HG02763 (cell line): ENCODE data around the gene BTF3.
"Not testable (repeated sequence)": the region's sequence is repeated elsewhere in the genome, so short reads cannot be mapped to it uniquely, and the experiment has no call there.

Source experiments
- ATAC-seq: cut with Tn5 transposase; IDR thresholded peaks from one replicate; pipeline ENCODE4 v1.9.1; 2021; ENCODE audit warnings: mild to moderate bottlenecking, moderate library complexity; ENCODE audit not compliant: unreplicated experiment

Gene BTF3

DNA sequence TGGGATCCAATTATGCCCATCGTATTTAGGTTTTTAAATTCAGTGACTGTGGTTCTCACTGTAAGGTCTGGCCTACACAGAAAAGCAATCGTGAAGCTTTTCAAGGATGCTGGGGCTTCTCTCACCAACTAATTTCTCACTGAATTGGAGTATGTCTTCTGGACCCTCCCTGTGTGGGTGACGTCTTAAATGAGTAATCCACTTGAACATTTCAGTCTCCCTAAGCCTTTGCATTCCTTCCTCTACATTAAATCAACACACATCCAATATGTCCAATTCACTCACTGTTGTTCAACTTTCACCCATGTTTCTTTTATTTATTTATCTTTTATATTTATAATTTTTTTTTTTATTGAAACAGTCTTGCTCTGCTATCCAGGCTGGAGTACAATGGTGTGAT is 12.5 kb upstream of the BTF3 start:
- ATAC-seq, result no peak

DNA sequence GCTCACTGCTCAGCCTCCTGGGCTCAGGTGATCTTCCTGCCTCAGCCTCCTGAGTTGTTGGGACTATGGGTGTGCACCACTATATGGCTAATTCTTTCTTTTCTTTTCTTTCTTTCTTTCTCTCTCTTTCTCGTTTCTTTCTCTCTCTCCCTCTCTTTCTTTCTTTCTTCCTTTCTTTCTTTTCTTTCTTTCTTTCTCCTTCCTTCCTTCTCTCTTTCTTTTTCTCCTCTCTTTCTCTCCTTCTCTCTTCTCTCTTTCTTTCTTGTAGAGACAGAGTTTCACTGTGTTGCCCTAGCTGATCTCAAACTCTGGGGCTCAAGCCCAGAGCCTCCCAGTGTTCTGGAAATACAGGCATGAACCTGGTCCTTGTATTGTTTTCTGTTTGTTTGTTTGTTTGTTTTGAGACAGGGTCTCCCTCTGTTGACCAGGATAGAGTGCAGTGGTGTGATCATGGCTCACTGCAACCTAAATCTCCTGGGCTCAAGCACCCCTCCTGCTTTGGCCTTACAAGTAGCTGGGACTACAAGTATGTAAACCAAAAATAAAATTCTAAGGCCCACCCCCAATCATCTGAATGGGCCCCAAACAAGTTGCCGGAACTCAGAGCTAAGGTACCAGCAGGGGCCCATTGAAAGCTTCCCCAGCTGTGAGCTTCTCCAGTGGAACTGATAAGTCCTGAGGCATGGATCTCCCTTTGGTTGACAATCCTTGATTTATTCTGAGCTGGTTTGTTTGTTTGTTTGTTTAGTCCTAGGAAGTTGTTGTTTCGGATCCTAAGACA is 11.9 kb upstream of the BTF3 start:
- no peak for ATAC-seq

DNA sequence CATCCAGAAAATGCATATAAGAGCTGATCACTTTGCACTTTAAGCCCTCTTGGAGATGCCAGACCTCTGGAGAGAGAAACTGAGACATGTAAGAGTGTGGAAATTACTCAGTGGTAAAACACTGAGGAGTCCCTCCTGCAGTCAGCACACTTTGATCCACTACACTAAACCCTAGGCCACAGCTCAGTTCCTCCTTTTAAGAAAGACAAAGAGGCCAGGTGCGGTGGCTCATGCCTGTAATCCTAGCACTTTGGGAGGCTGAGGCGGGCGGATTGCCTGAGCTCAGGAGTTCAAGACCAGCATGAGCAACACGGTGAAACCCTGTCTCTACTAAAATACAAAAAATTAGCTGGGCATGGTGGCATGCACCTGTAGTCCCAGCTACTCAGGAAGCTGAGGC is 11.0 kb upstream of the BTF3 start:
- not testable (repeated sequence) for ATAC-seq

DNA sequence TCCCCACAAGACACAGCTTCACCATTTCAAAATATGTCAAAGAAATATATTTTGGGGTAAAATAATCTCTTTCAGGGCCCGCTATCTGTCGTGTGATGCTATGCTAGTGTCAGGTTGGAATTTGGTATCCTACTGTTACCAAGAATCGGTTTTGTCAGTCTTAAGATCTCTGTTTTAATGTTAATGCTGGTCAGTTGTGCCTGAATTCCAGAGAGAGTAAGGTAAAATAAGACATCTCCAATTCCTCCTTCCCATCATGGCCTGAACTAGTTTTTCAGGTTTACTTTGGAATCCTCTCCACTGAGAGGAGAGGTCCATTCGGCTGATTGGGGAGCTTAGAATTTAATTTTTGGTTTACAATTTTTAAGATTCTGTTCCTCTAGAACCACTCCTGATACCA is 10.4 kb upstream of the BTF3 start:
- ATAC-seq, result no peak

- ATAC-seq, result no peak
Measured at GRCh38 chr5:73488806-73489205, 9.4 kb upstream of the BTF3 start.

GRCh38 chr5:73490088-73490487 is 8.2 kb upstream of the BTF3 start:
- ATAC-seq, result no peak

- no peak for ATAC-seq
Measured at GRCh38 chr5:73491155-73491554, 7.1 kb upstream of the BTF3 start.

- ATAC-seq, result no peak
Measured at GRCh38 chr5:73493421-73493820, 4.8 kb upstream of the BTF3 start.

DNA sequence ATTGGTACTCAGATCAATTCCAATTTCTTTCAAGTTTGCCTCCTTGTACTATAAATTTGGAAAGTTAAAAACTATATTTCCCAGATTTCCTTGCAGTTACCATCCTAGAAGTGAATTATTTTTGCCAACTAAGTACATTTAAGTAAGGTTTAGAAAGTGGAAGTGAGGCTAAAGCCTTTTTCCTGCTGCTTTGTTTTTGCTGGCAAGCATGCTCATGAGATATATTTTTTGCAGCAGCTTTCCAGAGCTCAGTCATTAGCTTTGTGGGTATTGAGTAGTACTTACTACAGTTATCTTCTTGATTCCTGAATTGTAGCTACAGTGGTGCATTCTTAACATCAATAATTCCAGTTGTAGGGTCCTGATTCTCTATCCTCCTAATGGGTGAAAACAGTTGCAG is 3.5 kb upstream of the BTF3 start:
- ATAC-seq, result no peak

DNA sequence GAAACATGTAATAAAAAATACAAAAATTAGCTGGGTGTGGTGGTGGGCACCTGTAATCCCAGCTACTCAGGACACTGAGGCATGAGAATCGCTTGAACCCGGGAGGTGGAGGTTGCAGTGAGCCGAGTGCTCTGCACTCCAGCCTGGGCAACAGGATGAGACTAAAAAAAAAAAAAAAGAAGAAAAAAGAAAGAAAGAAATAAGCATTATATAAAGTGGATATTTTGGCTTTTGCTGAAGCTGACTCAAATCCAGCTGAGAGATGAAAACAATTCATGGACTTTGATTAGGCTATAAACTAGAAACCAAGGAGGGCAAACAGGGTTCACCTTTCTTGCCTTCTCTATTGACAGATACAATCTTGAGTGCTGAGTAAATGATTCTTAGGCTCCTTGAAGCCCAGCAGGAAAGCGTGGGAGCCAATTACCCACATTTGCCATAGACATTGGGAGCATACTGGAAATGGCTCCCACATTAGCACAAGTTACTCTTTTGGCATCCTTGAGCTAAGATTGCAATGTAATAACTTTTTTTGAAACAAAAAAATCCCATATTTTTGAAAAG is 2.4 kb upstream of the BTF3 start:
- no peak for ATAC-seq

- ATAC-seq, result no peak
Measured at GRCh38 chr5:73496984-73497457, 1.2 kb upstream of the BTF3 start.

- ATAC-seq, result no peak
Measured at GRCh38 chr5:73497497-73498056, 665 bp upstream of the BTF3 start.

- ATAC-seq, result no peak
Measured at GRCh38 chr5:73499187-73499586, 945 bp downstream of the BTF3 start.

DNA sequence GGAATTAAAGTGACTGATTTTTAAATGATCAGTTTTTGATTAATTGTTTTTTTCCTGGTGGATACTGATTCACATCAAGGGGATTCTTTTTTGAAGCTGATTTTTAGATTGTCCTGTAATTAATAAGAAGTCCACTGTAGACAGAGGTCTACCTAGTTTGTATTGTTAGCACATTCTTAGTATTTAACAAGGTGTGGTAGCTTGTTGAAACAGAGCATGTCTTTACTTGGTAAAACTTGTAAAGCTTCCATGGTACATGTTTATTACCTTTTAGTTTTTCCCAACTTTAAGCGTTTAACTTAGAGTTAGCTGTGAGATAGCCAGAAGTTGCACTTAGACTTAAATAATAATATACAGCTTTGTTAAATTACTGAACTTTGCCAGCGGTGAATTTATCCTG is 1.5 kb downstream of the BTF3 start:
- ATAC-seq, result no peak

- no peak for ATAC-seq
Measured at GRCh38 chr5:73501406-73501805, 3.2 kb downstream of the BTF3 start.

- no peak for ATAC-seq
Measured at GRCh38 chr5:73506459-73506955, 8.3 kb downstream of the BTF3 start.

DNA sequence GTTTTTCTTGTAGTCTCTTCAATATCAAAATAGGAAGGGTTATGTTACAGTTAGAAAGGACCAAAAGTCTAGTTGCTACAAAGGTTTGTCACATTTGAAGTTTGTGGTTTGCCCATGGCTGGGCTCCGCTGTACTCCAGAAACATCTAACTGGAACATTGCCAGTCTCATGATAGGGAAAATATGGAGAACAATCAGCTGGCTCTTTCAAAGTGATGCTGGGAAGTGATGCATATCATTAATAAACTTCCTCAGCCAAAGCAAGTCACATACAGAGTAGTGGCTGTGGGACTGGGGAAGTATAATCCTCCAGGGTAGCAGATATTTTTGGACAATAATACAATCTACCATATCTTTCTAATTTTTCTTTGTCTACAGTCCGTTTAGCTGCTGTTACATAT is 8.8 kb downstream of the BTF3 start:
- ATAC-seq, result no peak

- ATAC-seq, result not testable (repeated sequence)
Measured at GRCh38 chr5:73508521-73508920, 10.3 kb downstream of the BTF3 start.

DNA sequence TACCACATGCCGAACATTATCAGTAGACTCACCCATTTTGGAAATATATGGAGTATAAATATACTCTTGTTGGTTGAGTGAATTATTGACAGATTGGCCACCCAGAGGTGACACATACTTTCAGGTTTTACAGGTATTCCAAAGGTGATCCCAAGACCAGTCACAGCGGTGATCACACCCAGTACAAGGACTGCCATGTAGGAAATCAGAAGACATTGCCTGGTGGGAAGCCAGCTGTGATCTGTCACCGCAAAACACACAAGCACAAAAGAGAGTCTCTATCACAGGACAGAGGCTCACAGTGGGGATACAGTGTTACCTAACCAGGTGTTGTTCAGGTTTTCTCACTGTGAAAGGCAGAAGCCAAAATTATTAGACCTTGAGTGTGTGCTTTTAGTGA is 15.8 kb downstream of the BTF3 start:
- ATAC-seq, result no peak

GRCh38 chr5:73514418-73514817 is 16.2 kb downstream of the BTF3 start:
- no peak for ATAC-seq

DNA sequence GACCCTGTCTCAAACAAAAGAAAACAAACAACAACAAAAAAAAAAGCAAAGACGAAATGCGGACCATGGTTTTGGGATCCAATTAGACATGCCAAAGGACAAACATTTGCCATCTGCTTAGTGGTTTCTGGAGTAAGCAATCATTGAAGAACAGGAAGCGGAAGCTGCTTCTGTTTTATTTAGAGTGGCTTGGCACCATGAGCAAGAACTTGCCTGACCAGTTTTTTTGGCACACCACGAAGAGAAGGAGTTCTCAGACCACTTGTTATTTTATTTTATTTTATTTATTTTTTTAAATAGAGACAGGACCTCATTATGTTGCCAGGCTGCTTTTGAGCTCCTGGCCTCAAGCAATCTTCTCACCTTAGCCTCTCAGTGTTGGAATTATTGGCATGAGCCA is 17.0 kb downstream of the BTF3 start:
- ATAC-seq, result no peak
